GM18517 (cell line): ENCODE results near the gene DNAJB1.

Experiments
- ATAC-seq: cut with Tn5 transposase; IDR thresholded peaks from one replicate; pipeline ENCODE4 v1.9.1; 2021; ENCODE audit warnings: mild to moderate bottlenecking, moderate library complexity; ENCODE audit not compliant: unreplicated experiment

The DNAJB1 gene

DNA sequence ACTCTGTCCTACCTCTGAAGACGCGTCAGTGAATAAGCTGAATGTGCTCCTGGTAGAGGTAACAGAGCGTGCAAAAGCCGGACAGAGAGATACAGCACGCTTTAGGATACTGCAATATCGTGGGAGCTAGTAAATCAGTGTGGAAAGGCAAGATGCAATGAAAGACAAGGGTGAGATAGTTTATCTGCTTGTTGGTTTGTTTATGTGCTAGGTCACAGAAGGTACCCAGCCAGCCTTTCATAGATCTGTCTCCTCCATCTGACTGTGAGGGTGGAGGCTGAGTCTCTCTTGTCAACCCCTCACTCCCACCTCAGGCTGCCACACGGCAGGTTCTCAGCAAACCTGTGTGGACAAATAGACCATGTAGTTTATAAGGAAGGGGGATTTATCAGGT lies 21.4 kb downstream of the DNAJB1 start:
- ATAC-seq, result no peak

DNA sequence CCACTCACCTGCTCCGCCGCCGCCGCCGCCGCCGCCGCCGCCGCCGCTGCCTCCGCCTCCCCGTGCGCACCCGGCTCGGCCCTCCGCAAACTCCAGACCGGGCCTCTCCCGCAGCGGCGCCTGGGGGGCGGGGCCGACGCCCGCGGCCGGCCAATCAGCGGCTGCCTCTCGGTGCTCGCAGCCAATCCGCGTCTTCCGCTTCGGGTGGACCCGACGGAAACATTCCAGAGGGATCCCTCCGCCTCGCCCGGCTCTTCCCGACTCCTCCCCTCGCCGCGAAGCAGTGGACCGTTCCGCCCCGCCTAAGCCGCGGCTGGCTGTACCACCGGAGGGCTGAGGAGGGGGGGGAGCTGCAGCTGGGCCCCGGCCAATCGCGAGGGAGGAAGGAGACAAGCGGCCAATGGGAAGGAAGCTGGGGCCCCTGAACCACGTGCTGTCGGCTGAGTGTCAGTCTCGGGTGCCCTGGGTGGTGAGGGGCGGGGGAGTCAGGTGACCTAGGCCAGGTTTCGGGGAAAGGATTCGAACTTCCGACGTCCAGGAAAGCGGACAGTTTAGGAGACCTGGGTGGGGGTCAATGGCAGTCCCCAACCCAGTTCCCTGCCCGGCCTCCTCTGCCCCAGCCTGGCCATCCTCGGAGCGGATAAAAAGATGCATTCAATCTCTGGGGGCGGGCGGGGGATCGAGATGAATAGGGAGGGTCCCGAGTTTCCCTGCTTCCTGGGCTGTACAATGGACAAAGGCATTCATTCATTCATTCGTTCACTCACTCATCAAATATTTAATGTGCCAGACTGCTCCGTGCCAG lies 22.0 kb downstream of the DNAJB1 start, which contains the start of gene GIPC1:
GIPC1 (minus strand) TSS at position 99 of the 805 bp plus-strand sequence. CDS start 13,151 bp downstream, outside the sequence.
- ATAC-seq, result peak; percentile 57

DNA sequence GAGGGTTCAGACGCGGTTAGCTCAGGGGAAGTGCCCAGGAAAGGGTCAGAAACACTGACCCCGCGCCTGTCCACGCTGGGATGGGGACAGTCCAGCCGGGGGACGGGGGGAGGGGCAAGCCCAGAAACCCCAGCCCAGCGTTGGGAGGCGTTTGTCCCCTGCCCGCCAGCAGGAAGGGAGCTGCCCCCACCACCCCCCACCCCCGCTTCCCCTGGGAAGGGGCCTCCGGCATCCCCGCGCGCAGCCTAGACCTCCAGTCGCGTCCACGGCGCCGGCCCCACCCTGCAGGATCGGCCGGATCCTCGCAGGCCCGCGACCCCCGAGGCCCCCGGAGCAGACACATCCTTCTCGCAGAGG lies 22.5 kb downstream of the DNAJB1 start:
- ATAC-seq, result peak; percentile 21

DNA sequence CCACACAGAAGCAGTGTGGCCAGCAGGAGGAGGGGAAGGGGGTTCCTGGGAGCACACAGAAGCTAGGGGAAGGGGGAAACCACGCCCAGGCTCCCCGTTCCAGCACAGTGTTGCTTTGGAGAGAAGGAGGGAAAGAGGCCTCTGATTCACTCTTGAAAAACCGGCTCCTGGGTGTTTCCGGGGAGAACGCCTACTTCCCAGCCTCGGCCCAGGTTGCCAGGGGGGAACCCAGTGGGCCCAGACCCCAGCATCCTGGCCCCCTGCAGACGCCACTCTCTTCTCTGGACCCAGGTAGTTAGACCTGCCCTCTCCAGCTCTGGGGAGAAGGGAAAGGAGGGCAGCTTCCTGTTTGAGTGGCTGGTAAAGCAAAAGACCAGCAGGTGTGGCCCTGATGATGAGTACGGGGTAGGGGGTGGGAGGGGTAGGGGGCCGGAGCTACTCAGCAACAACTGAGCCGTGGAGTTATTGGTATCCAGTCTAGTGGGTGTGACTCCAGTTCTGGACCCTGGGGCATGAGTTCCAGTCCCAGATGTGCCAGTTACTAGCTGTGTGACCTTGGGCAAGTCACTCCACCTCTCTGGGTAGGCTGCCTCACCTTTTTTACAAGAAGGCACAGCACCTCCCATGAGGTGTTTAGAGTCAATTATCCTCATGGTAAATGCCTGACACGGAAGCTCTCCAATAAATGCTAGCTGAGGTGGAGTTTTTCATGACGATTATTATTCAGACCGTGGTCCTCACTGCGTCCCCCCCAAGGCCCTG lies 23.1 kb downstream of the DNAJB1 start:
- ATAC-seq, result no peak

DNA sequence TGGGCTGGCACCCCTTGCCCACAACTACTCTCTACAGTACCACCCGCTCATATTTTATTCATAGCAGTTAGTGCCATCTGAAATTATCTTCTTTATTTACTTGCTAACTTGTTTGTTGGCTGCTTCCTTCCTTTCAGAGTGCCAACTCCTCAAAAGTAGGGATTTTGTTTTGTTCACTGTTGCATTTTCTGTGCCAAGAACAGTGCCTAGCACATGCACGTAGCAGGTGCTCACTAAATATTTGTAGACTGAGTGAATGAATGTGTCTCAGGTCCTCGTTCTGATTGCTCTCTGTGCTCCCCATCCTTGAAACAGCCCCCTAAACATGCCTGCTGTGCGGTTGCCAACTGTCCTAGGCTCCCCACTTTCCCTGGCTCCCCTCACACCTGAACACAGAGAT lies 23.8 kb downstream of the DNAJB1 start:
- no peak for ATAC-seq

DNA sequence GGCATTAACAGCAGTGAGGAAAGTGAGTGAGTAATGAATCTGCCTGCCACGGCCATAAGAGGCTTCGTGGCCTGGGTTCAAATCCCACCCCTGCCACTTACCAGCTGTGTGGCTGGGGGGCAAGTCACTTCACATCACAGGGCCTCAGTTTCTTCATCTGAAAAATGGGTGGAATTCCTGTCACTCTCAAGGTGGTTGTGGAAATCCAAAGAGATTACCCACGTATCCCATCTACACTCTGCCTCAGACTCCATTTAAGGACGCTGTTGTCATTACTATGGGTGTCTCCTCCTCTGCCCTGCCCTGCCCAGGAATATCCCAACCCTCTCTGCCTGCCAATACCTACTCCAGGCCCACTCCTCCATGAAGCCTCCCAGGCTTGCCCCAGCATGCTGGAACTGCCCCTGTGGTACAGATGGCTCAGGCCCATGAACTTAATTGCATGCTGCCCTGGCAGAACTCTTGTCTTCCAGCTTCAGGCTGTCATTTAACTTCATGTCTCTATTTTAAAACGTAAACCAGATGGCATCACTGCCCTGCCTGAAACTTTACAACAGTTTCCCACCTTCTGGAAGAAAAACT lies 25.4 kb downstream of the DNAJB1 start:
- ATAC-seq, result no peak

DNA sequence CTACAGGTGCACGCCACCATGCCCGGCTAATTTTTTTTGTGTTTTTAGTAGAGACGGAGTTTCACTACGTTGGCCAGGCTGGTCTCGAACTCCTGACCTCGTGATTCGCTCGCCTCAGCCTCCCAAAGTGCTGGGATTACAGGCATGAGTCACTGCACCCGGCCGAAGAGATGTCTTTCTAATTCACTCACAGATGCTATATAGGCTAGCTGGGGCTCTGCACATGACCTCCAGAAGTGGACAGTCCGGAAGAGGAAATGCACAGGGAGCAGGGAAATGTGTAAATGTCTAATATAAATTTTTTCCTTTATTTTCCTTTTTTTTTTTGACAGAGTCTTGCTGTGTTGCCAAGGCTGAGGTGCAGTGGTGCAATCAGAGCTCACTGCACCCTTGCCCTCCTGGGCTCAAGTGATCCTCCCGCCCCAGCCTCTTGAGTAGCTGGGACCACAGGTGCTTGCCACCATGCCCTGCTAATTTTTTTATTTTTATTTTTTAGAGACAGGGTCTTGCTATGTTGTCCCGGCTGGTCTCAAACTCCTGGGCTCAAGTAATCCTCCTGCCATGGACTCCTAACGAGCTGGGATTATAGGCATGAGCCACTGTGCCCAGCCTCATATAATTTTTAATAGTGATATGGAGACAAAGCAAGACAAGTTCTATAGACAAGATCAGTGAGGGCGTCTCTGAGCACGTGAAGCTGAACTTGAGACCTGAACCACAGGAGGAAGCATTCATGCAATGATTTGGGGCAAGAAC lies 30.6 kb downstream of the DNAJB1 start:
- no peak for ATAC-seq

DNA sequence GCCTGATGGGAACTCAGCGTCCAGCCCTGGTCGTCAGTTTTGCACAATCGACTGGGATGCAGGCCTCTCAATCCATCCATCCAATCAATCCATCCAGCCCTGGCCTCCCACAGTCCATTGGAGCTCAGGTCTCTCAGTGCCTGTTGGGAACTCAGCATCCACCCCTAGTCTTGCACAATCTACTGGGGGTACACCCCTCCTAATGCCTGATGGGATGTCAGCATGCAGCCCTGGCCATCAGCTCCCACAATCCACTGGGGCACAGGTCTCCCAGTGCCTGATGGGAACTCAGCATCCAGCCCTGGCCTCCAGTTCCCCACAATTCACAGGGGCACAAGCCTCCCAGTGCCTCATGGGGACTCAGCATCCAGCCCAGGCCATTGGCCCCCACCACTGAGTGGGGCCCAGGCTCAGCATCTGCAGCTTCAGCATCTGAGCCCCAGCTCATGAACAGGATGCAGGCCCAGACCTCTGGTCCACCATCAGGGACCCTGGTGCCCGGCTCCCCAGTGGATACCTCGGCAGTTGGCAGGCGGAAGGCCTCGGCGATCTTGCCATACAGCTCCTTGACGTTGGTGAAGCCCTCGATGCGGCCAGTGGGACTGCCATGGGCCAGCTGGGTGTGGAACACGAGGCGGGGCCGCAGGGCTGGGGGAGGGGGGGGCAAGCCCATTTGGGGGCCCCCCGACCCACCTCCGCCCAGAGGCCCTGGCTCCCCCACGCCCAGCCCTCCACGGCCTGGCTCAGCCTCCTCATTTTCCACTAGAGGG lies 35.8 kb downstream of the DNAJB1 start:
- no peak for ATAC-seq

DNA sequence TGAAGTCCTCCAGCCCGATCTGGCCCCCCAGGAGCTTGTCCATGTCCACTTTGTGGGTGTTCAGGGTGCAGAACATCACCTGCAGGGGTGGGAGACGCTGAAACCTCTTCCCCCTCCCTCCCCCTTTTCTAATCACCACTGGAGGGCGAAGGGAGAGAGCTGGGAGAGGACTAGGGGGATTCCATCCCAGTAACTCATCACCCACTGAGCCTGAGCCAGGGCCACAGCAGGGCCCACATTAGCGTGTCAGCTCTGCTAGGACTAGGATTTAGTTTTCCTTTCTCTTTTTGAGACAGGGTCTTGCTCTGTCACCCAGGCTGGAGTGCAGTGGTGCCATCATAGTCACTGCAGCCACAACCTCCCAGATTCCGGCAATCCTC lies 37.5 kb downstream of the DNAJB1 start:
- ATAC-seq, result no peak

DNA sequence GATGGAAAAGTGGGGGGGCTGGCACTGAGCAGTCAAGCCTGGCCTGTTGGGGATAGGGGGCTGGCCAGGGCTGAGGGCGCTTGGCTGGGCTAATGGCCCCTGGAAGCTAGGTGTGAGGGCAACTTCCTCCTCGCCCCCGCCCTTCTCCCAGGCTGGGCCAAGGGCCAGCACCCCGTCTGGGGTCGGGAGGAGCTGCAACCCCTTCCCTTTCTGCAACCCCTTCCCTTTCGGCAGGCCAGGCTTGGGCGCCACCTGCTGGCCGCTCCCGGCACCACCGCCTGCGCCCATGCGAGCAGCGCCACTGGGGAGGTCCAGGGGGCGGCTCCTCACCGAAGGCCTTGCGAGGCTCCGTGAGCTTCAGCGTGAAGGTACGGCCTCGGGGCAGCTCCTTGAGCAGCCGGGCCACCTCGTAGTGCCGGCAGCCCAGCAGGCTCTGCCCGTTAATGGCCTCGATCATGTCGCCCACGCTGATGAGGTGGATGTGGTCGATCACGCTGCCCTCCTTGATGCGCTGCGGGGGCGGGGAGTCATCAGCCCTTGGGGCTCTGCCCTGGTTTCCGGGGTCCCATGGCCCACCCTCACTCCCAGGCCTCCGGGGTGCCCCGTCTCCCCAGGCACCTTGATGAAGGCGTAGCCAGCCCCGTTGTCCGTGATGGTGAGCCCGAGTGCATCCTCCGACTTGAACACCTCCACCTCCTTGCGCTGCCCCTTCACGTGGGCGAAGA lies 38.1 kb downstream of the DNAJB1 start:
- no peak for ATAC-seq

DNA sequence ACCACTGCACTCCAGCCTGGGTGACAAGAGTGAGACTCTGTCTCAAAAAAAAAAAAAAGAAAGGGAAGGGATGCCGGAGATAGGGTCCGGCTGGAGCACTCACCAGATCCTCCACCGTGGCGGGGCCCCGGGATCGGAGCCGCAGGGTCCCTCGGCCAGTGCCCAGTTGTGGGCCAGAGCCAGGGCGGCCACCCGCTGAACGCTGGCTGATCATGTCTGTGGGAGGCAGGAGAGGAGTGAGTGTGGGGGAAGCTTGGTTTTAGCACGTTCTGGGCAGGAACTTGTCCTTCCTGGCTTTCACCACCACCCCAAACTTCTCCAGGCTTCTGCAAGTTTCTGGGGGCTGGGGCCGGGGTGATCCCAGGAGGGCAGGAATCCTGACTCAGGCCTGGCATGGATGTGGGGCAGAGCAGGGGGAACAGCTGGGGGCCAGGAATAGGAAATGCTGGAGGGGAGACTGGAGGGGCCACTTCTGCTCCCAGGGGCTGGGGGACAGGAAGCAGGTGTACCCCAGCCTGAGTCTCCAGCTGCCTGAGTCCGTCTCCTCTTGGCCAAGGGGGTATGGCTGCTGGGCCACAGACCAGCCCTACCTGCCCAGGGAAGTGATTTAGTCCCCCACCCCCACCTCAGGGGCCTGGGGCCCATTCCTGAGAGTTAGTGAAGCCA lies 38.8 kb downstream of the DNAJB1 start:
- ATAC-seq, result no peak

DNA sequence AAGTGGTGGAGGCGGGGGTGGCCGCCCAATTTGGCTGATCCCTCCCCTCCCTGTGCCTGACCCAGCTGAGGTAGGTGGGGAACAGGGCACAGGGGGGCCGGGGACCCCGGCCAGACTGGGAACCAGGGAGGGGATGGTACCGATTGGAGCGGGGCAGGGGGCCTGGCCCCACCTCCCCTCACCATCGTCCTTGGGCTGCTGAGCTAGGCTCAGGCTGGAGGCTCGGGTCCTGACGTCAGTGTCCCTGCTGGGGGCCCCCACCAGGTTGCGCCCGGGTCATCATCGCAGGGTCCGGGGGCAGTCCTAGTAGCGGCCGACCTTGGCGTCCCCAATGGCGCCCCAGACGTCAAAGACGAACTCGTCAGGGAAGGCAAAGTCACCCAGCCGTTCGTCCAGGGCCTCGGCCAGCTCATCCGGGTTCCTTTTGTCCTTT lies 40.1 kb downstream of the DNAJB1 start:
- no peak for ATAC-seq

DNA sequence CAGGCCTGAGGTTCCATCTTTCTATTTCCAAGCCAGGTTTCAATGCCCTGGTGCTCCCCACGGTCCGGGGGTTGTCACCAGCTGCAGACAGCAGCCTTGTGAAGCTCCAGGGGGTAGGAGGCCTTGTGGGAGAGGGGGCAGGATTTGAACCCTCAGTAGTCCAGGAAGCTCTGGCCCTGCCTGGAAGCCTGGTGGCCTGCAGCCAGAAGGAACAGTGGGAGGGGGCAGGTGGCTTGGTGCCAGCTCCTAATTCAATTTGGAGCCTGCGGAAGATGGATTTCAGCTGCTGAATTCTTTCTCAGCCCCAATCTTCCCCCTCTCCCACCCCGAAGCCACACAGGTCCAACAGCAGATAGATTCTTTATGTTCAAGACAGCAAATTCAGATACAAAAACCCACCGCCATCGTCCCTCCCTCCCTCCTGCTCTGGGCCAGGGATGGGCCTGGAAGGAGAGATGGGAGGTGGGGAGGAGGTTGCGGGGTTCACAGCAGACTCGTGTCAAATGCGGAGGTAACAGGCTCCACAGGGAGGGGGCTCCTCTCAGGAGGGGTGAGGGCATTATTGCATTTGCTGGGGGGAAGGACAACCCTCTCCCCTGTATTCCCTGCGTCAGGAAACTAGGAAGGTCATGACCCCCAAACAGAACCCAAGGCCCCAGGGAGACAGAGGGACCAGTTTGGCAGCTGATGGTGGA lies 40.6 kb downstream of the DNAJB1 start:
- ATAC-seq, result no peak

DNA sequence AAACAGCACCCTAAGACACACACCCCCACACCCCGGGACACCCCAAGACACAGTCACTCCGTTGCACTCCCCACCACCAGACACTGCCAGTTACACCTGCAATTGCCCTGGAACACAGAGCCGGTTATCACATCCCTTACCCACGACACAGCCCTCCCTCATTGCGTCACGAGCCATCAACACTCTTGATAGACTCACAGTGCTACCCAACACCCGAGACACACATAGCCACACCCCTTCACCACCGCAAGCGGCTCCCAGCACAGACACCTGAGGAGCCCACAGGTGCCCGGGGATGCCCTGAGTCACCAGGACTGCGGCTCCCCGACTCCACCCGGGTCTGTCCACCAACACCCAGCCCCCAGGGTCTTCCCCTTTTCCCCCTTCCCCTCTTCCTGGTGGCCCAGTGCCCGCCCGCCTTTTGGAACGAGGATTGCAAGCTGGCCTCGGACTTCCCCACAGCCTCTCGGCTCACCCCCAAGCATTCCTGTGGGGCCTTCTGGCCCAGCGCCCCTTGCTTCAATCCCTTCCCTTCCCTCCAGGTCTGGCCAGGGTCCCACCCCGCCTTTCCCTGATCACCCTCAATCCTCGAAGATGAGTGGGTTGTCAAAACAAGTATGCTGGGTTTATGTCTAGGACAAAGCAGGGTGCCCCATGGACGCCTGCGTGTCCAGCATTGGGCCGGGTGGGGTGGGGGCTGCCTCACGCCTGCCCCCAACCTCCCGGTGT lies 41.4 kb downstream of the DNAJB1 start:
- no peak for ATAC-seq

DNA sequence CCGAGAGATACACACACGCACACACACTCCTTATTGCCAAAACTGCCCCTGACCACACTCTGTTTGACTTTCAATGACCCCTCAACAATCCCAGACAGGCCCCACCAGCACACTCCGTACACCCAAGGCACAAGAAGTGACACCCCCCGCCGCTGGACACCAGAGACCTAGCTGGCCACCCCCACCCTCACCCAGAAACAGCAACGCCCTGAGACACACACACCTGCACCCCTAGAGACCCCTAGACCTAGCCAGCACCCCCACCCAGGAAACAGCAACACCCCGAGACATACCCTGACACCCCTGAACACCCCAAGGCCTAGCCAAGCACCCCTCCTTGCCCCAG lies 41.9 kb downstream of the DNAJB1 start:
- ATAC-seq, result no peak

DNA sequence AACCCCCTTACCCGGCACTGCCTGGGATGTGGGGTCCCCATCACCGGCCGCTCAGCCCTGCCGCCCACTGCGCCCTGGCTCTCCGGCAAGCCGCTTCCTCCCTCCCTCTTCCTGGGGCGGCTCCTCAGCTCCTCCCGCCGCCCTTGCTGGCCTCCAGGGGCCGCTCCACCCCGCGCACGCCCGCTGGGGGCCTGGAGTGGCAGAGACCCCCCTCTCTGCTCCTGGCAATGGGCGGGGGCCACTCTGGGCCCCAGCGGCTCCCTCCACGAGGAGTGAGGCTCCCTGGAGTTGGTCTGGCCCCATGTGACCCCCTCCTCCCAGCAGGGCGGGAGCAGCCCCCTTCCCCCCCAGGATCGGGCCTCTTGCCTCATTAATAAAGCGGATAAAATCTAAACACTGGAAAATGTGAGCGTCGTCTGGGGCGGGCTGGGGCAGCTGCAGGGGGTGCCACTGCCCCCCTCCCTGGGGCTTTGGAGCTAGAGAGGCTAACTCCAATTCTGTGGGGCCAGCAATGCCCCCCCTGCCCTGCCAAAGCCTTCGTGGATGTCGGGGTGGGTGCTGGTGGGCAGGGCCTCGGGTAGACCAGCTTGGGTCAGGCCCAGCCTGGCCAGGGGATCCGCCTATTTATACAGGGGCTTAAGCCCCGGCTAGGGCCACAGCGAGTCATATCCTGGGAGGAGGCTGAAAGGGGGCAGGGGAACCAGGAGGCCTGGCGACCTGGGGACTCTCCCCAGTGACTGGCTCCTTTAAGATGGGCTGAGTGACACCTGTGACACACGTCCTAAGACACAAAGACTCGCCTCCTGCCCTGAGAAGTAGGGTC lies 42.7 kb downstream of the DNAJB1 start, which contains the start of gene PTGER1:
PTGER1 (minus strand) TSS at position 104 of the 823 bp plus-strand sequence. CDS start 1,034 bp downstream, outside the sequence.
- no peak for ATAC-seq

DNA sequence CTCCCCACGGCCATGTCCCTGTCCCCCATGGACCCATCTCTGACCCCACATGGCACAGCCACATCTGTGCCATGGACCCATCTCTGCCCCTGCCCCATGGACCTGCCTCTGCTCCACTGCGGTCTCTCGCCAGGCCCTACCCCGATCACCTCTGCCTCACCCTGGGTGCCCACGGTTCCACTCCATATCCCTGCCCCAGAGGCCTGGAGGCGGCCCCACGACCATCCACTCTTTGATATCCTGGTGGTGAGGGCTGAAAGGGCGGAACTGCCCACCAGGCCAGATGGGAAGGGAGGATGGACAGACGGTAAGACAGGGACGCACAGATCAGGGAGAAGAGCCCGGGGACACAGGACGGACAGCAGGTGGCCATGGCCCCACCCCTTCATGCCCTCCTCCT lies 43.4 kb downstream of the DNAJB1 start:
- no peak for ATAC-seq
